ENCODE measurements around the gene ZNF580.

The ZNF580 gene

DNA sequence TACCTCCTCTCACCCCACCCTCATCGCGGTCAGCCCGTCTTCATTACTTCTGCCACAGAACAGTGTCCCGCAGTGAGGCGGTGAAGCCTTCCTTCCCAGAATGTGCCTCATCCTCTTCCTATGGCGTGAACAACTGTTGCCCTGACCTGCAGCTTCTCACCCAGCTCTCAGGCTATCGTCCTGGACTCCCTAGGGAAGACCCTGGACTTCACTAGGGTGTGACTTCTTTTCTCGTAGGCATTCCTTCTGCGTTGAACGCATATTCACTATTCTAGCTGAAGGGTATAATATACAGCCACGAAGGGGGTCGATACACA is 34.4 kb upstream of the ZNF580 start:
- DNase-seq = no peak

DNA sequence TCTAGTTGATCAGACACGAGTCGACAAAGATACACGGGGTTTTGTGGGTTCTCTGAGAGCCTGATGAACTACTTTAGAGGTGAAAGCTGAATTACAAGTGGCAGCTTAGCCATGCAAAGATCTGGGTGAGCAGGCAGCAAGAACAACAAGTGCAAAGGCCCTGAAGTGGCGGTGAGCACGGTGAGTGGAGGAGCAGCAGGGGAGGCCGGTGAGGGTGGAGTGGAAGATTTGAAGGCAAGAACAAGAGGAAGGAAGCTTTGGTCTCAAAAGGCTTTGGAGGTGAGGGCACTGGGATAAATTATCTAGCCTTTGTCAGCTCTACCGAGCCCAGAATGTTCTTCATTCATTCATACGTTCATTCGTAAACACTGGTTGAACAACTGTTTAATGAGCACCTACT is 34.0 kb upstream of the ZNF580 start:
- no peak for DNase-seq

DNA sequence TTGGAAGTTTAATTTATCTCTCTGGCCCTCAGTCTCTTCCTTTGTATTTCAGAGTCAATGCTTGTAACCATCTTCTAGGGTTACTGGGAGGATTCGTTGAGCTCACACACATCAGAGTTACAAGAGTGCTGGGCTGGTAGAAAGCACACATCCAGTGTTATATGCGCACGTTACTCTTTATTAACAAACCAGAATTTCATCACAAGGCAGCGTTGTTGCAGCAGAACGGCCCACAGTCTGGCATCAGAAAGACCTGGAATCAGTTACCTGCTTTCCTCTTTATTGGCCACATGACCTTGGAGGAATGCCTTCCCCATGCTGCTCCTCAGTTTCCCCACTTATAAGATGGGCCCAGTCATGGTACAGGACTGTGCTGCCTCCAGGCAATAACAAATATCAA is 31.5 kb upstream of the ZNF580 start:
- DNase-seq = no peak

DNA sequence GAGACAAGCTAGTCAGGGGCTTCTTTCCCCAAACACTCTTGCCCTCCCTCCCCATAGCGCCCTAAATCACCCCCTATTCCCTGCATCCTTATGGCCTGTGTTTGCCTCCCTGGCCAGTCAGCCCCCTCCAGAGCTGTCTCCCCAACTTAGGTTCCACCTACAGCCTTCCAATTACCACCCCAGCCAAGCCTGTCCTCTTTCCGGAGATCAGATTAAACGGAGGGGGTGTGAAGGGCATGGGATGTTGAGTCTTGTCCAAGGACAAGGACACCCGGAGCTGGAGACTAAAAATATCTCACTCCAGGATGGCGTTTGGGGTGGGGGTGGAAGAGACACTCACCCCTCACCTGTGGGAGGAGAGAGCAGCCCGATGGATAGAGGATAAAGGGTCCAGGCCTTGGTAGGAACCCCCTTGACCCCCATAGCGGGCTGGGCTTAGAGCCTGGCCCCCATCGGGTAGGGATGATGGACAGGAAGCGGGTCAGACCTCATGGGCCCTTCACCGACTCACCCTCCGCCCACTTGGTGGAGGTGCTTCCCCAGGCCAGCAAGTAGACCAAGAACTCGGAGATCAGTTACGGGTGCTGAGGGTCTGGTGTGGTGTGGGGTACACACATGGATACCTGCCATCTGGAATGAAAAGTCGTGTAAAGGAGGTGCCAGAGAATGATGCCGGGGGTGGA is 29.4 kb upstream of the ZNF580 start:
- no peak for DNase-seq

DNA sequence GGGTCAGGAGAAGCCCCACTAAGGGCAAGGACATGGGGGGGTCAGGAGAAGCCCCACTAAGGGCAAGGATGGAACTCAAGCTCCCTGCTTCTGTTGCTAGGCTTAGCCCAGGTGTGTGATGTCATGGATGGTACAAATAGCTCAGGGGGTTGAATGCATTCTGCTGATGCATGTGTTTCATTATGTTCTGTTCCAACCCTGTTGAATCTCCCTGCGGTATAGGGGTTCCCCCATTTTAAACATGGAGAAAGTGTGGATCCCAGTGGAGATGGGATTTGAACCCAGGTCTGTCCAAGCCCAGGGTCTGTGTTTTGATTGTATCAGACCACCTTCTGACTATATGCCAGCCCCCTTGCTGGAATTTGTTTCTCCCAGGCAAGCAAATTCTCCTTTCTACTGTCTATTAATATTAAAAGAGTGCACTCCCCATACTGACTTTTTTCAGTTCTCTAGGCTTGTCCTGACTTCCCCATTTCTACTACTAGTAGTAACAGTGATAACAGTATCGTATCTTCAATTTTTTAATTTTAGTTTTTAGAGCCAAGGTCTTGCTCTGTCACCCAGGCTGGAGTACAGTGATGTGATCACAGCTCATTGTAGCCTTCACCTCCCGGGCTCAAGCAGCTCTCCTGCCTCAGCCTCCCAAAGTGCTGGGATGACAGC is 28.7 kb upstream of the ZNF580 start:
- no peak for DNase-seq

DNA sequence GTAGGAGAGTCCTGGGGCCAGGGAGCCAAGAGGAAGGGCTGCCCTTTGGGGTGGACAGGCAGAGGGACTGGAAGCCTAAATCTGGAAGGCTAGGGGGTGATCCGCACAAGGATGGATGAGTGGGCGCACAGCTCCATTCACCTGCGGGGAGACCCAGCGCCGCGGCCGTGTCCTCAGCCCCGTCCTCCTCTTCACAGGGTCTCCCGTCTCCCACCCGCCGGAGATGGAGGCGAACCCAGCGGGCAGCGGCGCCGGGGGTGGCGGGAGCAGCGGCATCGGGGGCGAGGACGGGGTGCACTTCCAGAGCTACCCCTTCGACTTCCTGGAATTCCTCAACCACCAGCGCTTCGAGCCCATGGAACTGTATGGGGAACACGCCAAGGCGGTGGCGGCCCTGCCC is 27.4 kb upstream of the ZNF580 start:
- no peak for DNase-seq

DNA sequence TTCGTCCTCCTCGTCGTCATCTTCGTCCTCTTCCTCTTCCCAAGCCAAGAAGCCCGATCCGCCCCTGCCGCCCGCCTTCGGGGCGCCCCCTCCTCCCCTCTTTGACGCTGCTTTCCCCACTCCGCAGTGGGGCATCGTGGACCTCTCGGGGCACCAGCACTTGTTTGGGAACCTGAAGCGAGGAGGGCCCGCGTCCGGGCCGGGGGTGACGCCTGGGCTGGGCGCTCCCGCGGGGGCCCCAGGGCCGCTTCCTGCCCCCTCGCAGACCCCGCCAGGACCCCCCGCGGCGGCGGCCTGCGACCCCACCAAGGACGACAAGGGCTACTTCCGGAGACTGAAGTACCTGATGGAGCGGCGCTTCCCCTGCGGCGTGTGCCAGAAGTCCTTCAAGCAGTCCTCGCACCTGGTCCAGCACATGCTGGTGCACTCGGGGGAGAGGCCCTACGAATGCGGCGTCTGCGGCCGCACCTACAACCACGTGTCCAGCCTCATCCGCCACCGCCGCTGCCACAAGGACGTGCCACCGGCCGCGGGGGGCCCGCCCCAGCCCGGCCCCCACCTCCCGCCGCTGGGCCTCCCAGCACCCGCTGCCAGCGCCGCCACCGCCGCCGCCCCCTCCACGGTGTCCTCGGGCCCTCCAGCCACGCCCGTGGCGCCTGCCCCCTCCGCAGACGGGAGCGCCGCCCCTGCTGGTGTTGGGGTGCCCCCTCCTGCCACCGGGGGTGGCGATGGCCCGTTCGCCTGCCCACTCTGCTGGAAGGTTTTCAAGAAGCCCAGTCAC is 26.7 kb upstream of the ZNF580 start:
- no peak for DNase-seq

DNA sequence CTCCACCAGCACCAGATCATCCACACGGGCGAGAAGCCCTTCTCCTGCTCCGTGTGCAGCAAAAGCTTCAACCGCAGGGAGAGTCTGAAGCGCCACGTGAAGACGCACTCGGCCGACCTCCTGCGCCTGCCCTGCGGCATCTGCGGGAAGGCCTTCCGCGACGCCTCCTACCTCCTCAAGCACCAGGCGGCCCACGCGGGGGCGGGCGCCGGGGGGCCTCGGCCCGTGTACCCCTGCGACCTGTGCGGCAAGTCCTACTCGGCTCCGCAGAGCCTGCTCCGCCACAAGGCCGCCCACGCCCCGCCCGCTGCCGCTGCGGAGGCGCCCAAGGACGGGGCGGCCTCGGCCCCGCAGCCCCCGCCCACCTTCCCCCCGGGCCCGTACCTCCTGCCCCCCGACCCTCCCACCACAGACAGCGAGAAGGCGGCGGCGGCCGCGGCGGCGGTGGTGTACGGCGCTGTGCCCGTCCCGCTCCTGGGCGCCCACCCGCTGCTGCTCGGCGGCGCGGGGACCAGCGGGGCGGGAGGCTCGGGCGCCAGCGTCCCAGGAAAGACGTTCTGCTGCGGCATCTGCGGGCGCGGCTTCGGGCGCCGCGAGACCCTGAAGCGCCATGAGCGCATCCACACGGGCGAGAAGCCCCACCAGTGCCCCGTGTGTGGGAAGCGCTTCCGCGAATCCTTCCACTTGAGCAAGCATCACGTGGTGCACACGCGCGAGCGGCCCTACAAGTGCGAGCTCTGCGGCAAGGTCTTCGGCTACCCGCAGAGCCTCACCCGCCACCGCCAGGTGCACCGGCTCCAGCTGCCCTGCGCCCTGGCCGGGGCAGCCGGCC is 25.9 kb upstream of the ZNF580 start:
- DNase-seq = no peak

DNA sequence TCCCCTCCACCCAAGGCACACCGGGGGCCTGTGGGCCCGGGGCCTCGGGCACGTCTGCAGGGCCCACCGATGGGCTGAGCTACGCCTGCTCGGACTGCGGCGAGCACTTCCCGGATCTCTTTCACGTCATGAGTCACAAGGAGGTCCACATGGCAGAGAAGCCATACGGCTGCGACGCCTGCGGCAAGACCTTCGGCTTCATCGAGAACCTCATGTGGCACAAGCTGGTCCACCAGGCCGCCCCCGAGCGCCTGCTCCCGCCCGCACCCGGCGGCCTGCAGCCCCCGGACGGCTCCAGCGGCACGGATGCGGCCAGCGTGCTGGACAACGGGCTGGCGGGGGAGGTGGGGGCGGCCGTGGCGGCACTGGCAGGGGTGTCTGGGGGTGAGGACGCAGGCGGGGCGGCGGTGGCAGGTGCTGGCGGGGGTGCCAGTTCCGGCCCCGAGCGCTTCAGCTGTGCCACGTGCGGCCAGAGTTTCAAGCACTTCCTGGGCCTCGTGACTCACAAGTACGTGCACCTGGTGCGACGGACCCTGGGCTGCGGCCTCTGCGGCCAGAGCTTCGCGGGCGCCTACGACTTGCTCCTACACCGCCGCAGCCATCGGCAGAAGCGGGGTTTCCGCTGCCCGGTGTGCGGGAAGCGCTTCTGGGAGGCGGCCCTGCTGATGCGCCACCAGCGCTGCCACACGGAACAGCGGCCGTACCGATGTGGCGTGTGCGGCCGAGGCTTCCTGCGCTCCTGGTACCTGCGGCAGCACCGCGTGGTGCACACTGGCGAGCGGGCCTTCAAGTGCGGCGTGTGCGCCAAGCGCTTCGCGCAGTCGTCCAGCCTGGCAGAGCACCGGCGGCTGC is 25.0 kb upstream of the ZNF580 start:
- no peak for DNase-seq

DNA sequence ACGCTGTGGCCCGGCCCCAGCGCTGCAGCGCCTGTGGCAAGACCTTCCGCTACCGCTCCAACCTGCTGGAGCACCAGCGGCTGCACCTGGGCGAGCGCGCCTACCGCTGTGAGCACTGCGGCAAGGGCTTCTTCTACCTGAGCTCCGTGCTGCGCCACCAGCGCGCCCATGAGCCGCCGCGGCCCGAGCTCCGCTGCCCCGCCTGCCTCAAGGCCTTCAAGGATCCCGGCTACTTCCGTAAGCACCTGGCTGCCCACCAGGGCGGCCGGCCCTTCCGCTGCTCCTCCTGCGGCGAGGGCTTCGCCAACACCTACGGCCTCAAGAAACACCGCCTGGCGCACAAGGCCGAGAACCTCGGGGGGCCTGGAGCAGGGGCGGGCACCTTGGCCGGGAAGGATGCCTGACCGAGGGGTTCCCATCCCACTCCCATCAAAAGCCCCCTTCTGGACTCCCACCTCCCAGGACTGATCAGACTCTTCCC is 24.4 kb upstream of the ZNF580 start:
- DNase-seq = no peak

DNA sequence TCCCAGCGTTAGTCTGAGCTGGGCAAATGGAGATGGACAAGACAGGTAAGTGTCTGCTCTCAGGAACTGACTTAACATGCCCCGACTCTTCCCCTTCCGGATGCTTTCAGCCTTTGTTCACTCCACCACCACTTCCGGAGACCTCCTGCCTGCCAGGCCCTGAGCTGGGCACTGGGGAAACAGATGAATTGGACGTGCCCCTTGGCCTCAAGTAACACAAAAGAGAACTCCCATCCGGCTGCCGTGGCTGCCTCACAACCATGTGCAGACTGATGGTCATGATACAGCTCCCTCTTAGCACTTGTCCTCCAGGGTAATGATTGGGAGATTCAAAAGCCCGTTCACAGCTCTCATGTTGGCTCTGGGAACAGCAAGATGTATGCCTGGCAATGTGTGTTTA is 23.4 kb upstream of the ZNF580 start:
- DNase-seq = no peak

DNA sequence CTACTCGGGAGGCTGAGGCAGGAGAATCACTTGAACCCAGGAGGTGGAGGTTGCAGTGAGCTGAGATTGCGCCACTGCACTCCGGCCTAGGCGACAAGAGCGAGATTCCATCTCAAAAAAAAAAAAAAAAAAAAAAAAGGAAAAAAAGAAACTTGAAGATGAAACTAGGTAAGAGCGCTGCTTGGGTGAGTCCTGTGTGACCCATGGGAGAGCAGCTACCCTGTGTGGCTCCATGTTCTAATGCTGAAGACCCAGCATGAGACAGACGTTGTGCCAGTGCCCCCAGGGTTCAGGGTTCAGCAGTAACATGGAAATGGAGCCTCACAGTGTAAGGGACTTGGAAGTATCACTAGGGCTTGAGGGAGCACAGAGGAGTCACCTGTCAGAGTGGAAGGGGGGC is 22.4 kb upstream of the ZNF580 start:
- no peak for DNase-seq

DNA sequence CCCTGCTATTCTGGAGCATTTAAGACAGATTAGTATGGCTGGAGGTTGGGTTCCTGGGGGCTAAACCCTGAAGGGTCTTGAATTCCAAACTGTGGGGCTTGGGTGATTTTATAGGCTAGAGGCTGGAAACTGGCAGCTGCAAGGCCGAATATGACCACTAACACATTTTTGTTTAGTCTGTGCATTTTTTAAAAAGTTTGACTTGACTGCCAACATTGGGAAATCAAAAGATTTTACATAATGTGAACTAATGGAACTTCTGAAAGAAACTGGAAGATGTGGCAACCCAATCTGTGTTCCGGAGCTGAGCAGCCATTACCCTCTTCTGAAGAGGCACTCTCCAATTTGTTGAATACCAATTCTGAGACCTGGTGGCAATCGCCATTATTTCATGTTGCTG is 21.5 kb upstream of the ZNF580 start:
- no peak for DNase-seq

DNA sequence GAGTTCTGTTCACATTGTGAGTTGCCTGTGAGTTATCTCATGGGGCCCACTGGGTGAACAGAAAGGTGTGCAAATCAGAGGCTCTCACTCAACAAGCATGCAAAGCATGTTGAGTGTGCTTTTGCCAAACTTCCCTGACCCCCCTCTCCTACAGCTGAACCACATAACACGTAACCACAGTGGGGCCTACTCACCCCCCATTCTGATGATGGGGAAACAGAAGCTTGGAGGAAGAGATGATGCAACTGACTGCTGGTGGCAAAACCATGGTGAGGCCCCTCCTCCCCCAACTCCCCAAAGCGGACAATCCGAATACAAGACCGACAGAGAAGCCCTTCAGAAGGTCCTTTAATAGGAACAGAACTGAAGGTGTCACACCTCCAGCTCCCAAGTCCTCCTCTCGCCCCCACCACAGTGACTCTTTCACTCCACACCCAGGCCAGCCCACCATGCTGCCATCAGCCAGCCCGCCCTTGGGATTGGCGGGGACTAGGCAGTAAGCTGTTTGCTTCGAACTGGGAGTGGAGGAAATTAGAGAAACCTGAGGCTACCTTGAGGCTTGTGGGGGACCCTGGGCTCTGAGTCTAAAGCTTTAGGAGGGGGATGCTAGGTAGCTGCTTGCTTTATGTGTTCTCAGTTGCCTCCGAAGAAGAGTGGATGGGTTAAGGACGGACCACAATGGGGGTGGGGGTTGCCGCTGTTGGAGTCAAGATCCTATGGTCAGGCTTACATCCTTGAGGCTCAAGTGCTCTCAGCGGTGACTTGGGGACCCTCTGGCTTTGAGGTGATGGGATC is 20.2 kb upstream of the ZNF580 start:
- no peak for DNase-seq

DNA sequence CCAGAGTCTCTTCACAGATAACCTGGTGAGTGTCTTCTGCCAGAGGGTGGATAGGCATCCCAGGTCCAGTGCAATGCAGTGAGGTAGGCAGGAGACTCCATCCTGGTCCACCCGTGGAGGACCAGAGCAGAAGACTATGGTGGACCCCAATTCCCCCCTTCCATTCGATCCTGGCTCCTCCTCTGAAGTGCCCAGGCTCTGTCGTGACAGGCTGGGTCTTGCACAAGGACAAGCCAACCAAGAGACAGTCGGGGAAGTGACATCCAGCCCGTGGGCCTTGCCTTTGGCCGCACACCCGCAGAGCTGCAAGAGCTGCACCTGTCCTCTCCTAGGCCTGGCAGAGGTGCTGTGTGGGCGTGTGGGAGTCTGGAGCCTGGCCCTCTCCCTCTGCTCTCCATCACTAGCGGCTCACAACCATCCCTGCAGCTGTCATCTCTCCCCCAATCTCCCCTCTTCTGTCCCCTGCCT is 19.6 kb upstream of the ZNF580 start:
- DNase-seq = no peak

DNA sequence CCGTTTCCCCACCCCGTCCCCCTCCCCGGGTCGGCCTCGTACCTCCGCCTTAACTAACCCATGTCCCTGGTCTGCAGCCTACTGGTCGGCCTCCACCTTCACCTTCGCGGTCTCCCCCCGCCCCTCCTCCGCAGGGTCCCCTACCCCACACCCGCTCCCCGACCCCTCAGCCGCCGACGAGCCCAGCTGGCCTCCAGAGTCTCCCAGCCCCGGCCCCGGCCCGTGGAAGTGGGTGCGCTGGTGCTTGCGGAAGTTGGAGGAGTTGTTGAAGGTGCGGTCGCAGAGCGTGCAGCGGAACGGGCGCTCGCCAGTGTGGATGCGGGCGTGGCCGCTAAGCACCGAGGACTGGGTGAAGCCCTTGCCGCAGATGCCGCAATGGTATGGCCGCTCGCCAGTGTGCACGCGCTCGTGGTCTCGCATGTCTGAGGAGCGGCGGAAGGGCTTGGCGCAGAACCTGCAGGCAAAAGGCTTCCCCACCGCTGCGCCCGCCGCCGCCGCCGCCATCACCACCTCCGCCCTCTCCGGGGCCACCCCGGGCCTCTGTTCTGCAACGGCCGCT is 19.1 kb upstream of the ZNF580 start:
- DNase-seq = no peak

DNA sequence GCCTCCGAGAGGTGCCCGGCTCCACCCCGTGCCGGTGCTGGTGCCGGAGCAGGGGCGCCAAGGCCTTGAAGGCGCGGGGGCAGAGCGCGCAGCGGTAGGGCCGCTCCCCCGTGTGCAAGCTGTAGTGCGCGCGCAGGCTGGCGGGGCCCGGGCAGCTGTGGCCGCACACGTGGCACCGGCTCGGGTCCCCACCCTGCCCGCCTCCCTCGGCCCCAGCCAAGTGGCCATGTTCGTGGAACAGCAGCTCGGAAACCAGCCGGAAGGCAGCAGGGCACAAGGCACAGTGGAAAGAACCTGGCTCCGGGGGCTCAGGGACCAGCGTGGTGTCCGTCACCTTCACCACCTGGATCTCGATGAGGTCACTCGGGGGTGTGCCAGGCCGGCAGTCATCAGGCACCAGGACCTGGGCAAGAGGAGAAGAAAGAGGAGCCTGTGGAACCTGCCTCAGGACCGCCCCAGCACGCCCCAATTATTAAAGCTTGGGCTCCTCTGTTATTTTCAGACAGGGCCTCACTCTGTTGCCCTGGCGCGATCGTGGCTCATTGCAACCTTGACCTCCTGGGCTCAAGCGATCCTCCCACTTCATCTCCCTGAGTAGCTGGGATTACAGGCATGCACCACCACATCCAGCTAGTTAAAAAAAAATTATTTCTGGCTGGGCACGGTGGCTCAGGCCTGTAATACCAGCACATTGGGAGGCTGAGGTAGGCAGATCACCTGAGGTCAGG is 18.4 kb upstream of the ZNF580 start:
- no peak for DNase-seq

DNA sequence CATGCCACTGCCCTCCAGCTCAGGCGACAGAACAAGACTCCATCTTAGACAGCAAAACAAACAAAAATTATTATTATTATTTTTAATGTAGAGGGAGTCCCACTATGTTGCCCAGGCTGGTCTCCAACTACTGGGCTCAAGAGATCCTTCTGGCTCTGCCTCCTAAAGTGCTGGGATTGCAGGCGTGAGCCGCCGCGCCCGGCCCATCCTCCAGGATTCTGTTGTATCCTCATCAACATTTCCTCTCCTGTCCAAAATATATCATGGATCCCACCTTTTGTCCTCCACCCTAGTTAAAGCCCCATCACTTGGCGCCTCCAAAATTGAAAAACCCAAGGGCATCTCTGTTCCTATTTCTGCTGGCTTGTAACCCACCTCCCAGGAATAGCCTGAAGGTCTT is 17.7 kb upstream of the ZNF580 start:
- no peak for DNase-seq

DNA sequence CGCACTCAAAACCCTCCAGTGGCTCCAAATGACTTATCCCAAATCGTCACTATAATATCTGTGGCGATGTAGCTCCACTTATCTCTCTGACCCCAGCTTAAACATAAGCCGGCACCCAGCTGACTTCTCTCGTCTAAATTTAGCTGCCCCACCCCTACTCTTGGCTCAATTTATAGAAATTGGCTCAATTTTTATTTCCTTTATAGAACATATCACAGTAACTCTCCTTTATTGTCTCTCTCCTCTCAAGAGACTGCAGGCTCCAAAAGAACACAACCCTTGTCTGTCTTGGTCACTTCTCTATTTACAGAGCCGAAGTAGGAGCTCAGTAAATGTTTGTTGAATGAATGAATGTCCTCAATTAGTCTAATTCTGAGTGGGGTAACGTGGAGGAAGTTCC is 17.2 kb upstream of the ZNF580 start:
- DNase-seq = no peak

Measured in EL (cell line).